Mesendoderm (in vitro differentiated cells): ENCODE results near the gene HMBS.

ENCODE experiments used
- DNase-seq: peaks from one replicate; pipeline ENCODE4 v3.0.0; 2013
- H2AK5ac ChIP-seq: 2 replicates; pipeline ENCODE4 v1.6.1; 2013; ENCODE audit warnings: low read length, inconsistent platforms
- H2BK120ac ChIP-seq: 2 replicates; pipeline ENCODE4 v1.6.1; 2013; ENCODE audit warnings: low read depth, mild to moderate bottlenecking, low read length, moderate library complexity, mixed read lengths
- H2BK15ac ChIP-seq: replicated peaks from 2 replicates; pipeline ENCODE4 v1.6.1; 2013; ENCODE audit warnings: low read depth, mild to moderate bottlenecking, moderate library complexity
- H2BK5ac ChIP-seq: 2 replicates; pipeline ENCODE4 v1.6.1; 2013; ENCODE audit warnings: low read length, inconsistent platforms
- H3K18ac ChIP-seq: 2 replicates; pipeline ENCODE4 v1.6.1; 2013; ENCODE audit warnings: mild to moderate bottlenecking, low read length, mixed read lengths
- H3K23ac ChIP-seq: one replicate; pipeline ENCODE4 v1.6.1; 2013; ENCODE audit warnings: low read length
- H3K27ac ChIP-seq: 2 replicates; pipeline ENCODE4 v1.5.1; 2013; ENCODE audit warnings: low read depth, mild to moderate bottlenecking, inconsistent platforms, low read length, moderate library complexity
- H3K27me3 ChIP-seq: 2 replicates; pipeline ENCODE4 v1.6.1; 2013; ENCODE audit warnings: low read length, control low read depth, mild to moderate bottlenecking, inconsistent platforms; ENCODE audit not compliant: insufficient read depth, poor library complexity
- H3K36me3 ChIP-seq: 2 replicates; pipeline ENCODE4 v1.6.1; 2013; ENCODE audit warnings: low read length, inconsistent platforms; ENCODE audit not compliant: control insufficient read depth, insufficient read depth
- H3K4ac ChIP-seq: one replicate; pipeline ENCODE4 v1.6.1; 2013; ENCODE audit warnings: low read depth, mild to moderate bottlenecking, low read length, moderate library complexity
- H3K4me1 ChIP-seq: 2 replicates; pipeline ENCODE4 v1.6.1; 2013; ENCODE audit warnings: low read depth, low read length, inconsistent platforms; ENCODE audit not compliant: control insufficient read depth
- H3K4me2 ChIP-seq: 2 replicates; pipeline ENCODE4 v1.6.1; 2013; ENCODE audit warnings: low read length
- H3K4me3 ChIP-seq: 2 replicates; pipeline ENCODE4 v1.5.1; 2013; ENCODE audit warnings: mild to moderate bottlenecking, low read length
- H3K56ac ChIP-seq: one replicate; pipeline ENCODE4 v1.6.1; 2013; ENCODE audit warnings: low read length
- H3K79me1 ChIP-seq: 2 replicates; pipeline ENCODE4 v1.6.1; 2013; ENCODE audit warnings: low read length, inconsistent platforms
- H3K79me2 ChIP-seq: 2 replicates; pipeline ENCODE4 v1.6.1; 2013; ENCODE audit warnings: mild to moderate bottlenecking, low read length; ENCODE audit not compliant: control insufficient read depth, insufficient read depth
- H3K9ac ChIP-seq: 2 replicates; pipeline ENCODE4 v1.6.1; 2013; ENCODE audit warnings: low read length, inconsistent platforms
- H4K5ac ChIP-seq: one replicate; pipeline ENCODE4 v1.6.1; 2013; ENCODE audit warnings: low read length
- H4K8ac ChIP-seq: one replicate; pipeline ENCODE4 v1.6.1; 2013; ENCODE audit warnings: low read depth, mild to moderate bottlenecking, control low read depth, low read length, moderate library complexity
- WGBS: extraction: QIAGEN DNeasy Blood & Tissue Kit; methylation state at CpG from one replicate; pipeline ENCODE4 v1.1.7; 2013; ENCODE audit warnings: low lambda C conversion rate, missing lambda C conversion rate; ENCODE audit not compliant: insufficient coverage; ENCODE audit errors: extremely low coverage; 5-methylcytosine and 5-hydroxymethylcytosine counted together

HMBS gene

DNA sequence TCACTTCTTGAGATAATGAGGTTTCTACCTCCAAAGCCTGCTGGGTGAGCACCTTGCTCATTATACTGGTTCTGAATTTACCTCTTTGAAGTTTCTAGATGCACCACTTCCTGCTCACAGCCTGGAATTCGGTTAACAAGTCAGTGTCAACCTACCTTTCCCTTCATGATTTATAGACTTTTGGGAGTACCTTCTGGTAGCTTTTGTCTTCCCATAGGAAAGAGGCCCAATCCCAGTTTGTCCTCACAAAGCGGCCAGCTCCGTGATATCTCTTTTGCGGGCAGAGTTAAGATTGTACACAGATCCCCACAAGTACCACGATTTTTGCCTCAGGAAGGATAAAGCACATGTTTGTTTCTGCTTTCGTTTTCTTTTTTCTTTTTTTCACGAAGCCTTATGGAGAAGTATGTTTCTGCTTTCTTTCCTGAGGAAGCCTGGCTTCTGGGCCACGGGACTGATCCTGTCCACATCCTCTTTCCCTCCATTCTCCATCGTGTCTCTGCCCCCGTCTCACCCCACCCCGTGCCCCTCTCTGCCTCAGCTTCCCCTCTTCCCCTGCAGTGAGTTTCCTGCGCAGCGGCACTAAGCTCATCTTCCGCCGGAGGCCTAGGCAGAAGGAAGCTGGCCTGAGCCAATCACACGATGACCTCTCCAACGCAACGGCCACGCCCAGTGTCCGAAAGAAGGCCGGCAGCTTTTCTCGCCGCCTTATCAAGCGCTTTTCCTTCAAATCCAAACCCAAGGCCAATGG is 31.0 kb downstream of the HMBS start:
- Histone ChIP-seq H3K23ac (no peak overlapping the region), H3K4me3 (no peak overlapping the region), H3K18ac (no peak overlapping the region), H3K4ac (no peak overlapping the region), H3K9ac (no peak overlapping the region), H3K36me3 (no peaks in the 10 kb centered on the region), H3K4me1 (peaks cover 1% of the 10 kb centered on the region), H3K27me3 (no peaks in the 10 kb centered on the region), H4K8ac (no peak overlapping the region), H2AK5ac (no peak overlapping the region), H4K5ac (no peak overlapping the region), H3K79me2 (no peaks in the 10 kb centered on the region), H3K56ac (no peak overlapping the region), H2BK120ac (no peak overlapping the region), H2BK15ac (no peak overlapping the region), H3K4me2 (no peak overlapping the region), H3K79me1 (no peaks in the 10 kb centered on the region), H2BK5ac (no peak overlapping the region), H3K27ac (no peak overlapping the region)
- no peak for DNase-seq
- no CpG with 5 or more reads among the region's 24 CpGs for WGBS

- no peaks in the 10 kb centered on the region for H3K27me3 ChIP-seq
- no peak overlapping the region for H3K23ac ChIP-seq
- H3K56ac ChIP-seq: no peak overlapping the region
- no CpG with 5 or more reads among the region's 10 CpGs for WGBS
- H3K79me1 ChIP-seq: no peaks in the 10 kb centered on the region
- H2BK15ac ChIP-seq: no peak overlapping the region
- no peak overlapping the region for H3K18ac ChIP-seq
- H3K4me3 ChIP-seq: no peak overlapping the region
- H3K79me2 ChIP-seq: no peaks in the 10 kb centered on the region
- no peak overlapping the region for H3K4ac ChIP-seq
- no peak overlapping the region for H3K27ac ChIP-seq
- no peak for DNase-seq
- peaks cover 2% of the 10 kb centered on the region for H3K4me1 ChIP-seq
- no peaks in the 10 kb centered on the region for H3K36me3 ChIP-seq
- no peak overlapping the region for H3K4me2 ChIP-seq
- no peak overlapping the region for H2AK5ac ChIP-seq
- no peak overlapping the region for H3K9ac ChIP-seq
- no peak overlapping the region for H4K5ac ChIP-seq
- no peak overlapping the region for H2BK5ac ChIP-seq
- no peak overlapping the region for H4K8ac ChIP-seq
- H2BK120ac ChIP-seq: no peak overlapping the region
Observed at GRCh38 chr11:119116235-119116594, 31.5 kb downstream of the HMBS start.

DNA sequence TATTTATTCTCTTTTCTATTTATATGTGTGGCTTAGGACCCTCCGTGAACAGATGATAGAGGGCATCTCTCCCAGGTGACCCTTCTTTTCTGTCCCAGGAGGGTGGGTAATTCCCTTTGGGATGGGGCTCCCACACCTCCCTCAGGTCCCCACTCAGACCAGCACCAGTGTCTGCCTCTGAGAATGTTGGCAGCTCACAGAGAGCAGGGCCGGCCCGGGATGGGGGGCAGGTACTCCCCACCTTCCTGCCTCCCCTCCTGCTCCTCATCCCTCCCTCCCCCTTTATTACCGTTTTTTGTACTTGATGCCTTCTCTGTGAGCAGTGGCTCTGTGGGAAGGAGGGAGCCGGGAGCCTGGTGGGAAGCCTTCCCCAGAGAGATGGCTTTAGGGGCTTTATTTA is 31.9 kb downstream of the HMBS start:
- no peak for DNase-seq
- Histone ChIP-seq H3K9ac (no peak overlapping the region), H4K8ac (no peak overlapping the region), H2AK5ac (no peak overlapping the region), H3K27ac (no peak overlapping the region), H3K4me2 (no peak overlapping the region), H3K27me3 (no peaks in the 10 kb centered on the region), H3K4me3 (no peak overlapping the region), H4K5ac (no peak overlapping the region), H2BK120ac (no peak overlapping the region), H3K79me1 (peaks cover 1% of the 10 kb centered on the region), H2BK15ac (no peak overlapping the region), H3K79me2 (peaks cover 1% of the 10 kb centered on the region), H2BK5ac (no peak overlapping the region), H3K4ac (no peak overlapping the region), H3K23ac (no peak overlapping the region), H3K4me1 (peaks cover 2% of the 10 kb centered on the region), H3K36me3 (no peaks in the 10 kb centered on the region), H3K56ac (no peak overlapping the region), H3K18ac (no peak overlapping the region)
- no CpG with 5 or more reads among the region's 5 CpGs for WGBS

DNA sequence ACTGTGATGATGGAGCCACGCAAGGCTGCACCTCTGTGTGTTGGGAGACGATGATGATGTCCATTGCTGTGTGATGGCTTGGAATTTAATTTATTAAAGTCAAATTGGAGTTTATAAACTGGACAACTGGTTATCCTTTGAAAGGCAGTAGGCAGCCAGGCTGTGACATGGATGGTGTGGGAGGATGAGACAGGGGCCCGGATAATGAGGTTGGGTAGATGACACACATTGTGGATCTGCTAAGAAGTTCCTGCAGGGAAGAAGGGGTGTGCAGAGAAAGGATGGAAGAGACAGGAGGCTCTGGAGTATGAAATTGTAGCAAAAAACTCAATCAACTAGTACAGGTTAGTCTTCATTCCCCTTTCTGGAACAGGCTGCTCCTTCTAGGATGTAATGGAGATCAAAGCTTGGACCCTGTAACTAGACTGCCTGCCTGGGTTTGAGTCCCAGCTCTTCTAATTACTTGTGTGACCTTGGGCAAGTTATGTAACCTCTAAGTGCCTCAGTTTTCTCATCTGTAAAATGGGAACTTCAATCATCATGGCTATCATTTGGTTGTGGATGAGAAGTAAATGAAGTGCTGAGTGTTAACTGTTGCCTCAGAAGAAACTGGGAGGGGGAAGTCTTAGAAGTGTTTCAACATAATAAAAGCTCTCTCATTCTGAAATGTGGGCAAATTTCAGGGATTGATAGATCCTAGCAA is 32.5 kb downstream of the HMBS start:
- H3K56ac ChIP-seq: no peak overlapping the region
- H3K4ac ChIP-seq: no peak overlapping the region
- no peak overlapping the region for H2BK15ac ChIP-seq
- no peak overlapping the region for H4K8ac ChIP-seq
- DNase-seq: no peak
- H4K5ac ChIP-seq: no peak overlapping the region
- H3K27me3 ChIP-seq: no peaks in the 10 kb centered on the region
- H3K79me1 ChIP-seq: peaks cover 6% of the 10 kb centered on the region
- H3K18ac ChIP-seq: no peak overlapping the region
- no peak overlapping the region for H2BK120ac ChIP-seq
- H3K4me2 ChIP-seq: no peak overlapping the region
- H3K79me2 ChIP-seq: peaks cover 7% of the 10 kb centered on the region
- no CpG with 5 or more reads among the region's 3 CpGs for WGBS
- H3K9ac ChIP-seq: no peak overlapping the region
- H3K4me1 ChIP-seq: peaks cover 2% of the 10 kb centered on the region
- no peak overlapping the region for H2BK5ac ChIP-seq
- H2AK5ac ChIP-seq: no peak overlapping the region
- no peaks in the 10 kb centered on the region for H3K36me3 ChIP-seq
- no peak overlapping the region for H3K23ac ChIP-seq
- no peak overlapping the region for H3K27ac ChIP-seq
- no peak overlapping the region for H3K4me3 ChIP-seq

GRCh38 chr11:119118227-119118626 is 33.5 kb downstream of the HMBS start:
- H3K4me3 ChIP-seq: no peak overlapping the region
- H2BK15ac ChIP-seq: no peak overlapping the region
- H3K4ac ChIP-seq: no peak overlapping the region
- H3K56ac ChIP-seq: no peak overlapping the region
- WGBS: no CpG with 5 or more reads among the region's 5 CpGs
- peaks cover 12% of the 10 kb centered on the region for H3K79me1 ChIP-seq
- no peak for DNase-seq
- H3K4me1 ChIP-seq: peaks cover 7% of the 10 kb centered on the region
- H2BK120ac ChIP-seq: no peak overlapping the region
- no peaks in the 10 kb centered on the region for H3K36me3 ChIP-seq
- no peak overlapping the region for H2AK5ac ChIP-seq
- H4K5ac ChIP-seq: no peak overlapping the region
- no peak overlapping the region for H3K4me2 ChIP-seq
- H3K9ac ChIP-seq: no peak overlapping the region
- H3K18ac ChIP-seq: no peak overlapping the region
- no peak overlapping the region for H2BK5ac ChIP-seq
- peaks cover 14% of the 10 kb centered on the region for H3K79me2 ChIP-seq
- H4K8ac ChIP-seq: no peak overlapping the region
- H3K27ac ChIP-seq: no peak overlapping the region
- no peaks in the 10 kb centered on the region for H3K27me3 ChIP-seq
- H3K23ac ChIP-seq: no peak overlapping the region
